ENCODE measurements around the gene EP400.
"Not testable (repeated sequence)": the region's sequence is repeated elsewhere in the genome, so short reads cannot be mapped to it uniquely, and the experiment has no call there.

The EP400 gene

GRCh38 chr12:132029503-132030300, 80.0 kb downstream of the EP400 start:
- no peak overlapping the region for H3K4me3 ChIP-seq (ENCODE audit: low read depth, low read length)
- no peak for DNase-seq (ENCODE audit: low read depth)

GRCh38 chr12:132030367-132031038, 80.8 kb downstream of the EP400 start:
- DNase-seq (ENCODE audit: low read depth): peak; percentile 10
- H3K4me3 ChIP-seq (ENCODE audit: low read depth, low read length): no peak overlapping the region

GRCh38 chr12:132033627-132034026, 83.9 kb downstream of the EP400 start:
- H3K4me3 ChIP-seq (ENCODE audit: low read depth, low read length): no peak overlapping the region
- no peak for DNase-seq (ENCODE audit: low read depth)

GRCh38 chr12:132036063-132036683, 86.4 kb downstream of the EP400 start:
- H3K4me3 ChIP-seq (ENCODE audit: low read depth, low read length): no peak overlapping the region
- no peak for DNase-seq (ENCODE audit: low read depth)

GRCh38 chr12:132040906-132041606, 91.3 kb downstream of the EP400 start:
- no peak overlapping the region for H3K4me3 ChIP-seq (ENCODE audit: low read depth, low read length)
- DNase-seq (ENCODE audit: low read depth): no peak

GRCh38 chr12:132043216-132043615, 93.5 kb downstream of the EP400 start:
- no peak overlapping the region for H3K4me3 ChIP-seq (ENCODE audit: low read depth, low read length)
- no peak for DNase-seq (ENCODE audit: low read depth)

- no peak for DNase-seq (ENCODE audit: low read depth)
- H3K4me3 ChIP-seq (ENCODE audit: low read depth, low read length): no peak overlapping the region
Observed at GRCh38 chr12:132043770-132044467, 94.2 kb downstream of the EP400 start.

- DNase-seq (ENCODE audit: low read depth): no peak
- no peak overlapping the region for H3K4me3 ChIP-seq (ENCODE audit: low read depth, low read length)
Observed at GRCh38 chr12:132044661-132045412, 95.1 kb downstream of the EP400 start.

- no peak overlapping the region for H3K4me3 ChIP-seq (ENCODE audit: low read depth, low read length)
- no peak for DNase-seq (ENCODE audit: low read depth)
Observed at GRCh38 chr12:132045751-132046150, 96.0 kb downstream of the EP400 start.

- H3K4me3 ChIP-seq (ENCODE audit: low read depth, low read length): no peak overlapping the region
- DNase-seq (ENCODE audit: low read depth): peak; percentile 76
Observed at GRCh38 chr12:132046561-132046960, 96.8 kb downstream of the EP400 start.

- not testable (repeated sequence) for H3K4me3 ChIP-seq (ENCODE audit: low read depth, low read length); DNase-seq (ENCODE audit: low read depth)
Observed at GRCh38 chr12:132047630-132048029, 97.9 kb downstream of the EP400 start.

- no peak overlapping the region for H3K4me3 ChIP-seq (ENCODE audit: low read depth, low read length)
- no peak for DNase-seq (ENCODE audit: low read depth)
Observed at GRCh38 chr12:132049442-132049841, 99.7 kb downstream of the EP400 start.

GRCh38 chr12:132049876-132050275, 100.1 kb downstream of the EP400 start:
- H3K4me3 ChIP-seq (ENCODE audit: low read depth, low read length): no peak overlapping the region
- DNase-seq (ENCODE audit: low read depth): no peak

GRCh38 chr12:132051718-132052117, 102.0 kb downstream of the EP400 start:
- not testable (repeated sequence) for DNase-seq (ENCODE audit: low read depth); H3K4me3 ChIP-seq (ENCODE audit: low read depth, low read length)

- no peak for DNase-seq (ENCODE audit: low read depth)
Observed at GRCh38 chr12:132052196-132052932, 102.6 kb downstream of the EP400 start.

GRCh38 chr12:132053338-132054330, 103.9 kb downstream of the EP400 start:
- no peak overlapping the region for H3K4me3 ChIP-seq (ENCODE audit: low read depth, low read length)
- DNase-seq (ENCODE audit: low read depth): no peak

More at GRCh38 chr12:132052196-132052932, 102.6 kb downstream of the EP400 start:
- H3K4me3 ChIP-seq (ENCODE audit: low read depth, low read length): no peak overlapping the region

- H3K4me3 ChIP-seq (ENCODE audit: low read depth, low read length): no peak overlapping the region
Observed at GRCh38 chr12:132054983-132055382, 105.2 kb downstream of the EP400 start.

More at GRCh38 chr12:132054983-132055382, 105.2 kb downstream of the EP400 start:
- DNase-seq (ENCODE audit: low read depth): no peak
